Omental fat pad (tissue), 4 donors: Measurements from ENCODE around the gene CTSW. TPM values are rescaled to one million over a fixed set of nuclear protein-coding genes. Genes with fewer than 3 reads are reported as not detected.

ENCODE experiments used
- ATAC-seq: fragments of 150-250 bp; one replicate; pipeline ENCODE4 v1.9.1; 2016; ENCODE audit warnings: mild to moderate bottlenecking, moderate library complexity; ENCODE audit not compliant: low FRiP score
- DNase-seq: peaks from one replicate; pipeline ENCODE4 v3.0.0-alpha.2; 2019; ENCODE audit warnings: low spot score
- CTCF ChIP-seq, 3 donors: fragments of 450-650 bp; IDR thresholded peaks; one replicate each; pipeline ENCODE4 v1.5.1; 2016 to 2017; ENCODE audit warnings: antibody characterized with exemption in 3 of 3, mild to moderate bottlenecking in 3 of 3, moderate library complexity in 2 of 3
- total RNA-seq, 4 donors: library from RNA; depleted of rRNA; stranded (reverse); fragments of >200 nt; gene quantifications; one replicate each; pipeline ENCODE4 v1.1.0, GENCODE V29; 2016

Gene CTSW
- total RNA-seq, 4 donors from 2014 or later = 1.6 to 3.9 (median 2.8) TPM

- DNase-seq = peak; percentile 75
- TF ChIP-seq CTCF (IDR thresholded peaks at IDR 0.05) = no peak
- ATAC-seq = peak; percentile 74
Measured at GRCh38 chr11:65915821-65916251, 36.2 kb downstream of the CTSW start.

- DNase-seq = no peak
Measured at GRCh38 chr11:65916391-65916790, 36.8 kb downstream of the CTSW start.

GRCh38 chr11:65917077-65917433 lies 37.4 kb downstream of the CTSW start:
- ATAC-seq (no peak), DNase-seq (no peak)
- no peak for TF ChIP-seq CTCF (IDR thresholded peaks at IDR 0.05)

More at GRCh38 chr11:65916391-65916790, 36.8 kb downstream of the CTSW start:
- ATAC-seq = no peak
- TF ChIP-seq CTCF (IDR thresholded peaks at IDR 0.05) = no peak

GRCh38 chr11:65917434-65918210 lies 38.0 kb downstream of the CTSW start:
- ATAC-seq (no peak), DNase-seq (no peak)
- TF ChIP-seq CTCF (IDR thresholded peaks at IDR 0.05) = no peak

- no peak for DNase-seq
- no peak for ATAC-seq
- no peak for TF ChIP-seq CTCF (IDR thresholded peaks at IDR 0.05)
Measured at GRCh38 chr11:65918211-65919140, 38.8 kb downstream of the CTSW start, which contains the start of gene C11orf68. Gene C11orf68, minus strand, starts transcription at chr11:65919062. Its CDS starts 31 bp downstream, at chr11:65919031.

- ATAC-seq = peak; percentile 90
- TF ChIP-seq CTCF (IDR thresholded peaks at IDR 0.05) = no peak
- DNase-seq = peak; percentile 89
Measured at GRCh38 chr11:65919141-65919572, 39.5 kb downstream of the CTSW start, which contains the start of gene DRAP1. Gene DRAP1, plus strand, starts transcription at chr11:65919426. Its CDS starts 76 bp downstream, at chr11:65919502.
